Measurements from ENCODE around the gene SIAH2.

Gene SIAH2

DNA sequence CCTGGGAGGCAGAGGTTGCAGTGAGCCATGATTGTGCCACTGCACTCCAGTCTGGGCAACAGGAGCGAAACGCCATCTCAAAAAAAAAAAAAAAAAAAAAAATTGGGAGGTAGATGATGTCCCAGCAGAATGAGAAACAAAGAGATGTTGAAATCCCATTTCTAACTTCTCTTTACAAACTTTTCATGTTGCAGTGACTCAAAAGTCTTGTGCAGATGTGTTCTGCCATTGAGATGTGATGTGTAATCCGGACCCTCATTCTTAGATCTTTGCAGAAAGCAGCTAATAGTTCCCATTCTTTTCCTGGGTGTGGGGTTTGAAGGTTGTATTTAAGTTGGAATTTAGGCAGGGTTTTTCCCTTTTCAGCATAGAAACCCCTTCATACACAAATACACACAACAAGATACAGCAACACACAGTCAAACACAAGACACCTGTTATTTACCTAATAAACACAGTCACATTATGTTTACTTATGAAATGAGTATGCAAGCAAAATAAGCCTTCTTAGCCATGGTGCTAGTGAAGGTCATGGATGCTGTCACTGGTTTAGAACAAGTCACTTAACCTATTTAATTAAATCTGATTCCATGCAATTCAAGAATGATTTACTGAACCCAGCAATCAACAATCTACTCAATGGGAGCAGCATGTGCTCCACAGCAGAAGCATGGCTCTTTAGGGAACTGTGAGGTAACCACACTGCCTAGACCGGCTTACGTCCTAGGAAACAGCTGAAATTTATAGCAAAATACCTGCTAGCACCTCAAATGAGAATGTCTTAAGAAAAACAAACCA, 14.9 kb downstream of the SIAH2 start:
- FAIRE-seq: no peak

DNA sequence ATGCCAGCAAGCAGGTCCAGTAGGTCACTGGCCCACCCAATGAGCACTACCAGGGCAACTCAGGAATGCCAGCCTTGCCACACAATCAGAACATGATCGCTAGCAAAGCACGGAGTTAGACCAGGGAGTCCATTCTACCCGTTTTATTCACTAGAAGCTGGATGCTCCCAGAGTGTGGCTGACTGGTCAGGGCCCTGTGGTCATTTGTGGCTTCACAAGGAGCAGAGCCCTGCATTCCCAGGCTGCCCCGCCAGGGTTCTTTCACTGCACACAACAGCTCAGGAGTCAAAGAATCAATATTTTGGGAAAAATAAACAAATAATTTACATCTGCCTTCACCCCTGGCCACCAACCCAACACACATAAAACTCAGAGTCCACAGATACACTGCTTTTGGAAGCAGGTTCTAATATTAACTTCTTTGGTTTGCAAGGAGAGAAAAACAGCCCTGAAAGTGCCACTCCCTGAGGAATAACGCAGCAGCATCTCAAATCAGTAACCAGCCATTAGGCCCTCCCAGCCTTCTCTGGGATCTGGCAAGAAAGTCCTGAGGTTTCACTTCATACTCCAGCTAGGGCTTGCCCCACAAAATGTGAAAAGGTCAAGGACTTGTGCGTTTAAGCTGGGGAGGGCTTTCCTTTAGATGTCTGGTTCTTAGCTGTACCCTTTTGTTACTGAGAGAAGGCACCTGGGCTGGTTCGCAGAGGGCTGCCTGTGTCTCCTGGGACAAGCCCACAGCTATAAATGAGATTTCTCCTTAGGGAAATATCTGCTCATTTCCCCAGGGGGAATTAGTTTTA, 16.0 kb downstream of the SIAH2 start:
- FAIRE-seq: no peak

DNA sequence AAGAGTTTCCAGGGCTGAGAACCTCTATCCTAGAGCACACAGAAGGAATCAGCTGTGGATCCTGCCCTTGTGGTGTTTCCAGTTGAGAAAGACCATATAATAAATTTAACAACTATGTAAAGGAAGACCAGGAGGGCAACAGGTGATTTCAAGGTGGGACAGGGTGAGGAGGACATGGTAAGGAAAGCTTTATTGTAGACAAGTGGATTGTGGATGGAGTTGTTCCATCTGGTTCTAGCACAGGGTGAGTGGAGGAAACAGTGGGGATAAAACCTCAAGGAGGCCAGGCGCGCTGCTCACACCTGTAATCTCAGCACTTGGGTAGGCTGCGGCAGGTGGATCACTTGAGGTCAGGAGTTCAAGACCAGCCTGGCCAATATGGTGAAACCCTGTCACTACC, 17.1 kb downstream of the SIAH2 start:
- FAIRE-seq: no peak

DNA sequence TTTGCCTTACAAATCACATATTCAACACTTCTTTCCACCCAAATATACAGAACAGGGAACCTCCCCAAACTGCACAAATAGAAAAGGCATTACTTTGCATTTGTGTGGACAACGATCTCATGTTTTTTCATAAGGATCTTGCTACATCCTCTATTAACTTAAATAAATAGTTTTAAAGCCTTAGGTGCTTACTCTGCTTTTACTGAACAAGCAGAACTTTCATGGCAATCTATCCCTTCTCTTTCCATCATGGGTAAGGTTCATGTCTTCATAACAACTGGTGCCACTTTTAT, 18.1 kb downstream of the SIAH2 start:
- no peak for FAIRE-seq

- no peak for FAIRE-seq
Observed at GRCh38 chr3:150744041-150744918, 18.7 kb downstream of the SIAH2 start.

DNA sequence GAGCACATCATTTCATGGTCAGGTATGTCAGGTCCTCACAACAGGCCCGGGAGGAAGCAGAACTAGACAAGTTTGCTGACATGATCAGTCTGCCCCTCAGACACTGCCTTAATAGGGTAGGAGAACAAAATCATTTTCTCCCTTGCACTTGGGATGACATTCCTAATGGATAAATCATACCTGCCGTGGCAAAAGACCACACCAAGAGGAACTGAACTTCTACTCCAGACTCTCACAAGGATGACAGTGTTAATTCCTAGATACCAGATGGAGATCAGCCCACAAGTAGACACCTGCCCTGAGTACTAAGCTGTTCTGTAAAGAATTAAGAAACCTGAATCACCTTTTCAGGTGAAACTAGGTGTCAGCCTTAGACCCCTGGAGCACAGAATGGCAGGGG, 19.5 kb downstream of the SIAH2 start:
- FAIRE-seq: no peak

DNA sequence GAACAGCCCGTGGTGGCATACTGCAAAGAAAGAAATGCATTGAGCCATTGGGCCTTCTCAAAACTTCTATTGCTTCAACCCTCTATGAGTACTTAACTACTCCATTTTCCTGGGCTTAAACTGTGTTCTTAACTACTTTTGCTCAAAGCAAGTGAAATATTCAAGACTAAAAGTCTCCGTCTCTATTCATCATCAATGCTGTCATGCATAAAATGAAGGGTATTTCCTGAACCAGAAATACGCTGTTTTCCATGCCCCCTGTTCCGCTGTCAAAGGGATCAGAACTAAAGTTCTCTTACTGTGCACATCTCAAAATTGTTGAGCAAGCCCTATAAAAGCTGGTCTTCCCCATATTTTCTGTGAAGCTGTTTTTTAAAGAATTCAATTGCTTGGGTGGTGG, 20.3 kb downstream of the SIAH2 start:
- FAIRE-seq: no peak

DNA sequence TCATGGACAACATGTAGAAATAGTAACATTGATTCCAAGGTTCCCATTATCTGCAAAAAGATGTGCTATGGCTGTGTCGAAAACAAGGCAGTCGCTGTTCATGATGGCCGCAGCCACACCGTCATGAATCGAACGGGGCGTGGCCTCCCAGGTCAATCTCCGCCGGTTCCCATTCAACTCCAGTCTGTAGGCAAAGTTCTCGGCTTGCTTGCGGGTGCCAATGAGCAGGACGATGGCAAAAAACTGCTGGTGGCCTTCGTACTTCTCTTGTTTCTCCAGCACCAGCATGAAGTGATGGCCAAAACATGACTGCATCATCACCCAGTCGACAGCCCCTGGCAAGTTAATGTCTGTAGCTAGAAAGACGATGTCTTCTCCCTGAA, 20.8 kb downstream of the SIAH2 start:
- FAIRE-seq: no peak

- FAIRE-seq: no peak
Observed at GRCh38 chr3:150741497-150742140, 21.4 kb downstream of the SIAH2 start.

DNA sequence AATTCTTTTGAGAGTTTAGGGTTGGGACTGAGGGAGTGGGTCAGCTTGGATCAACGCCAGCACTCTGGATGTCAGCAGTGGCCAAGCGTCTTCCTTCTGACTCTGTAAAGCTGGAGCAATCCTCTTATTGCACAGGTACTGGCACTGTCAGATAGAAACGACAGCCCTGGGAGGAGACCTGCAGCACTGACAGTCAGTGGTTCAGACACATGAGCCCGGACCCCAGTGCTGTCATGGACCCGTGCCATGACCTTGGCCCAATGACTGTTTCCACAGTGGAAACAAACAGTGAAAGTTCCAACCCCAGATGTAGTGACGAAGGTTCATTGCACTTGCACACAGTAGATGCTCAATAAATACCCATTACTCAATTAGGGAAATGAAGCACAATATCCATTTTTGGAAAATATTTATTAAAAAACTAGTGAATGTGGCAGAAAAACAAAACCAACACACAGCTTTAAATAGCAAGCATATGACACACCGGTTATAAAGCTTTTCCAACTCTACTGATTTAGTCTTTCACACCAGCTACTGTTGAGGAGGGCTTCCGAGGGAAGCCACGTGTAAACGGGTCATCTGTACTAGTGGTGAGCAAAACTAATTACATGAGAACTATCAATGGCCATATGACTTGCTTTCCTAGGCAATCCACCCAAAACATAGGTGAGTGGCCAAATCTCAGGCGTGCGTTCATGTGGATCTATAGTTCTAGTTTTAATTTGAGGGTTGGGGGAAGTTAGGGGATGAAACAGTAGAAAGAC, 22.1 kb downstream of the SIAH2 start:
- FAIRE-seq: no peak

GRCh38 chr3:150739877-150740645, 22.9 kb downstream of the SIAH2 start:
- FAIRE-seq: no peak

GRCh38 chr3:150739200-150739863, 23.6 kb downstream of the SIAH2 start:
- no peak for FAIRE-seq

- FAIRE-seq: no peak
Observed at GRCh38 chr3:150738688-150739087, 24.3 kb downstream of the SIAH2 start.

DNA sequence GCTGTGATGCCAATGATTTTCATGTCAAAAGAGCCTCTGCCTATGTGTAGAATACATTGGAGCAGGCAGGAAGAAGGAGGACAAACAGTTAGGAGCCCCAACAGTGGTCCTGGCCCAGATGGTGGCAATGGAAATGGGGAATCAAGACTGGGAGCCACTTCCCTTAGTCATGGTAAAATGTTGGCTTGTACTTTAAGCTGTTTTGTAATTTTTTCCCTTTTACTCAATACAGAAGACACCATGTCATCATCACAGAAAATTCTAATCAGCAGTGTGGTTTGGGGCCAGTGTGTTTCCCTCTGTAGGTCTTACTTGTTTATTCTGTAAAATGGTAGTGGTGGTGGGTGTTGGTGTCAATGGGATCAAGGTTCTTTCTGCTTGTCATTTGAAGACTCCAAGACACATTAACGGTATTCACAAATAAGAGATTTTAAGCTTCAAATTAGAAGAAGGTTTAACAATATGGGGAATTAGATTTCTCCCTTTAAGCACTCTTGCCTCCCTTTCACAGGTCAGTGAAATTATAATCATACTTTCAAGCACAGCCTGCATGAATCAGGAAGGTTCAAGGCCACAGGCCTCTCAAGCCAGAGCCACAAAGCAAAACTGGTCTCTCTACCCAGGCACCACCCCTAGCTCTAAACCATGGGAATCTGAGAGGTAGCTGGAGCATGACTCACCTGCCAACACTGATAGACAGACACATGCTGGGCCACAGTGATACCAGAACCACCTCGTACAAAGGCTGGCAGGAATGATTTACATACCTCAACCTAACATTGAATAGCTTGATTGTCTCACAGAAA, 24.9 kb downstream of the SIAH2 start:
- no peak for FAIRE-seq

DNA sequence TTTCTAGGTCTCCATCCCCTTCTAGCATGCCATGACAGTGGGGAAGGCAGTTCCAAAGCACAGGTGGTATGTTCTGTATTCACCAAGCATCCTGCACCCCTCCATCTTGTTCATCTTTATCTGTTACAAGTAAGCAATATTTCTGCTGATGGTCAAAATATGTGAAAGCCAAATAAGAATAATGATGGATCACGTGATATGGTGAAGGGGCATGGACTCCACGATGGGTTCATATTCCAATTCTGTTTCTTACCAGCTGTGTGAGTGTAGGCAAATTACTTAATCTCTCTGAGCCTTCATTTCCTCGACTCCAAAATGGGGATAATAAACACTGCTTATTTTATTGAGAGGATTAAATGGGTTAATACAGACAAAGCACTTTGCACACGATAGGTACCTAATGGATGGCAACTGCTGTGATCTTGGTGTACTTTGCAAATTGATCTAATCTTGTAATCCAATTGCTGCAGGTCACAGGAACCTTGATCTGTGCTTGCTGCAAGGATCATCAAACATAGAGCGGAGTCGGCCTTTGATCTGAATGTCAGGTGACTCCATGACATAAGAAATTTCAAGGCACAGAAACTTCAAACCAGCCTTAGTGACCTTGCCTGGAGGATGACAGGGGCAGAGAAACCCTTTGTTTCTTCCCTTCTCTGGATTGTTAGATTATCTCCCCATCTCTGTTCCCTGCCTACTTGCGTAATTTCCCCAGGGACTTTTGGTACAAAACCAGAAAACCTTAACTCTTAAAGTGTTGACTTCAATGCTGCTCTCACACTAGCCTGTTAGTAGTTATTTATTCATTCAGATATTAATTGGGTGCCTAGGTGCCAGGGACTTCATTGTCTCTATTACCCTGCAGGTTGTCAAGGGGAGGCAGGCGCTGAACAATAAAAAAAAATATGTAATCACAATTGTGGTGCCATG, 25.8 kb downstream of the SIAH2 start:
- FAIRE-seq: no peak

GRCh38 chr3:150736316-150736719, 26.7 kb downstream of the SIAH2 start:
- no peak for FAIRE-seq

GRCh38 chr3:150734795-150735119, 28.2 kb downstream of the SIAH2 start:
- FAIRE-seq: no peak

- FAIRE-seq: no peak
Observed at GRCh38 chr3:150733936-150734794, 28.8 kb downstream of the SIAH2 start.
